Stimulated activated CD8-positive, alpha-beta memory T cell treated with anti-CD3 and anti-CD28 coated beads, Interleukin-7, amount 100 ng/mL, for 48 hours (primary cell): ENCODE results near the gene RPS10.
"Not testable (repeated sequence)": the region's sequence is repeated elsewhere in the genome, so short reads cannot be mapped to it uniquely, and the experiment has no call there.

Source experiments
- DNase-seq, 2 donors: peaks; one replicate each; pipeline ENCODE4 v3.0.0-alpha.2; 2020; ENCODE audit warnings: low read depth in 1 of 2; ENCODE audit errors: extremely low read depth in 1 of 2

Gene RPS10

GRCh38 chr6:34374069-34374468, 51.8 kb downstream of the RPS10 start:
- DNase-seq, result no peak

GRCh38 chr6:34373511-34373910, 52.4 kb downstream of the RPS10 start:
- no peak for DNase-seq

GRCh38 chr6:34371865-34372264, 54.0 kb downstream of the RPS10 start:
- not testable (repeated sequence) for DNase-seq

- DNase-seq, result no peak
Observed at GRCh38 chr6:34370361-34370760, 55.5 kb downstream of the RPS10 start.

GRCh38 chr6:34369385-34369784, 56.5 kb downstream of the RPS10 start:
- DNase-seq, result no peak
